ENCODE measurements around the gene PKD1L1.
"Not testable (repeated sequence)": the region's sequence is repeated elsewhere in the genome, so short reads cannot be mapped to it uniquely, and the experiment has no call there.

PKD1L1 gene

GRCh38 chr7:47763063-47763974, 184.9 kb downstream of the PKD1L1 start:
- DNase-seq (ENCODE audit: low spot score) = peak; percentile 95

DNA sequence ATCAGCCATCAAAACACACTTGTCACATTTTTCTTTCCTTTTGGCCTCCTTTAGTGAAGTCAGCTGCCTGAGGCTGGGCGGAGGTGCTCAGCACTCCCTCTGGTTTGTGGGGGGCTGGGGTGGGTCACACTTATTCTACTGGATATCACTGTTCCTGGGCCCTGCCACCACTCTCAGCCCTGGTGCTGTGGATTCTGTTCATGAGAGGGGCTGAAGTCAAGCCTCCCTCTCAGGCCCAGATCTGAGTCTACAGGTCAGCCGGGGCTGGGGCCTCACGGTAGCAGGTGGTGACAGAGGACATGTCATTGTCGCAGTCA, 185.6 kb downstream of the PKD1L1 start:
- DNase-seq (ENCODE audit: low spot score) = no peak

GRCh38 chr7:47762207-47762606, 186.1 kb downstream of the PKD1L1 start:
- no peak for DNase-seq (ENCODE audit: low spot score)

DNA sequence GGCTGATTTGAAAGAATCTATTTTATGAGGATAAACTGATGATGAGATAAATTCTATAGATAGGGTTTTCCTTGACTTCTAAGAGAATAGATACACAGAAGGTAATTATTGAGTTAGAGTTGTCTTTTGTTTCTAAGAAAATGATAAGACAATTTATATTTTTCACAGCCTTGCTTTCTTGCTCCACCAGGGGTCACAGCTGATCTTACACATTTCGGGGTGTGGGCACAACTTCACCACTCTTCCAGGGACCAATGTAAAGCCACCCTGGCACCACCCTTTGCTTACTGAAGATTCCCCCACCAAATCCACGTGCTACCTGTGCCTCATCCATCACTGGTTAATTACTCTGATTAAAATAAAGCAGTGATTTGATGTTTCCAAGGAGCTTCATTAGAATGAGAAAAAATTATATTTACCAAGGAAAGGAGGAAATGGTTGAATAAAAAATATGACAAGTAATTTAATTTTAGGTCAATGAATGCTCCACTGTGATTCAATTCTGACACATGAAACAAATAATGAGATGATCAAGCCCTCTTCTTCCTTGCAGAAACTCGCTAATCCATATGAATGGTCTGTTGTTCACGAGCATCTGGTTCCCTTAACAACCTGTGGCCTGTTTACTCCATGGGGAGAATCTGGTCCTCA, 189.1 kb downstream of the PKD1L1 start:
- no peak for DNase-seq (ENCODE audit: low spot score)

GRCh38 chr7:47758546-47758945, 189.7 kb downstream of the PKD1L1 start:
- DNase-seq (ENCODE audit: low spot score) = no peak

DNA sequence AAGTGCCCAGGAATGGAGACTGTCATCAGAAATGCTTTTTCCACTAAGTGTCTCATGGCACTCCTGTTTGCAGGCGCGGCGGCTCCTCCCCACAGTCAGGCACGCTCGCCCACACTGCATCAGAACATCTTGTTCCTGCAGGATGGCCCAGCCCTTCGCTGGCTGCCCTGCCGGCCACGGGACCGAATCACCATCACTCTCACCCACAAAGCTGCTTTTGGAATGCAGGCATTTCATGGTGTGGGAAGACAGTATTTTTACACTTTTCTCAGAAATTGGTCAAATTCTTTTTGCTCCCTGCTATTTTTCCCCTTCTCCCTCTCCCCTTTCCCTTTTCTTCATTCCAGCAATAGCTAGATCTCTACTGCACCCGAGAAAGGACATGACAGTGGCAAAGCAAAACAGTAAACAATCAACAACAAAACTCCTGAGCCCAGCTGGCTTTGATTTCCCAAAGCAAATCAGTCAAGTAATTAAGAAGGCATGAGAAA, 190.3 kb downstream of the PKD1L1 start:
- peak; percentile 57 for DNase-seq (ENCODE audit: low spot score)

DNA sequence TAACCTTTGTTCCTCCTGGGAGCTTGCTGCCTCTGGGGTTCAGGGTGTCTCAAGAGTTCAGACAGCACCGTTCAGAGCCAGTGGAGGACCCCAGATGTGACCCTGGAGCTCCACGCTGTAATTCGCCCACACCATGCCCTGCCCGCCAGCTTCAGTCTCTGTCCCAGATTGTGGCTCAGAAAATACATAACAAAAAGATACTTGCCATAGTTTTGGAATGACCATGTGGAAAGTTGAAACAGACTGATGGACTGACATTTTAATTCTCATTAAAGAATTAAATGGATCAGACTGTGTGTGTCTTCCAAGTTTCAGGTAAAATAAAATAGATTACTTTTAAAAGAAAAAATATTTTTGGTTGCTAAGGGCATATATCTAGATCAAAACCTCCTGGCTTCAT, 191.6 kb downstream of the PKD1L1 start:
- DNase-seq (ENCODE audit: low spot score) = no peak

DNA sequence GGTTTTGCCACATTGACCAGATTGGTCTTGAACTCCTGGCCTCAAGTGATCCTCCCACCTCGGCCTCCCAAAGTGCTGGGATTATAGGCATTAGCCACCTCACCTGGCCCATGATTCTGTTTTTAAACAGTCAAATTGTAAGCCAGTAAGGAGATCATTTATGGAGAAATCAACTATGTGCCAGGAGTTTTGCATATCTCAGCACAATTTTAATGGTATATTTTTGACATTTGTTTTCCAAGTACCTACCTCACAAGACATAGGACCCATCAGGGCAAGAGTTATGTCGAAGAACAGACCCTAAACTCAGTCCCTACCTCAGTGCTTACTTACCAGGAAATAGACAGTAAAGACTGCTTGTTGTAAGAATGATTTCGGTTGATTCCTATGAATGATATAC, 193.0 kb downstream of the PKD1L1 start:
- DNase-seq (ENCODE audit: low spot score) = no peak

DNA sequence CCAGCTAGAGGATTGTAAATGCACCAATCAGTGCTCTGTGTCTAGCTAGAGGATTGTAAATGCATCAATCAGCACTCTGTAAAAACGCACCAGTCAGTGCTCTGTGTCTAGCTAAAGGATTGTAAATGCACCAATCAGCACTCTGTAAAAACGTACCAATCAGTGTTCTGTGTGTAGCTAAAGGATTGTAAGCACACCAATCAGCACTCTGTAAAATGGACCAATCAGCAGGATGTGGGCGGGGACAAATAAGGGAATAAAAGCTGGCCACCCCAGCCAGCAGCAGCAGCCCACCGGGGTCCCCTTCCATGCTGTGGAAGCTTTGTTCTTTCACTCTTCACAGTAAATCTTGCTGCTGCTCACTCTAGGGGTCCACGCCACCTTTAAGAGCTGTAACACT, 196.5 kb downstream of the PKD1L1 start:
- not testable (repeated sequence) for DNase-seq (ENCODE audit: low spot score)

DNA sequence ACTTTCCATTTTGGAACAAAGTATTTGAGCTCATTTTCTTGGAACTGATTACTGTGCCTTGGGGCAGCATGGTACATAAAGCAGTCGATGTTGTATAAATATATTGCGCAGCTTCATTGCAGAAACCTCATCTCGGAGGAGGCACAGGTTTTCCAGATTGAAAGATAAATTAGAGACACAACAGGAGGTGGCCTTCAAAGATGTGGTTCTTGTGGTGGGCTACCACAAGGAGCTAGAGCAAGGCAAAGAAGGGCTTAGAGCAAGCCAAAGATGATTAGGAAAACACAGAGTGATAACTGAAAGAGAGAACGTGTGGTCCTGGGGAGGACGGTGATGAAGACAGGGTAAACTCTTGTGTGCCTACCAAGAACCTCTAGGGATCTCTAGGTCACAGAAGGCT, 197.2 kb downstream of the PKD1L1 start:
- DNase-seq (ENCODE audit: low spot score) = no peak

DNA sequence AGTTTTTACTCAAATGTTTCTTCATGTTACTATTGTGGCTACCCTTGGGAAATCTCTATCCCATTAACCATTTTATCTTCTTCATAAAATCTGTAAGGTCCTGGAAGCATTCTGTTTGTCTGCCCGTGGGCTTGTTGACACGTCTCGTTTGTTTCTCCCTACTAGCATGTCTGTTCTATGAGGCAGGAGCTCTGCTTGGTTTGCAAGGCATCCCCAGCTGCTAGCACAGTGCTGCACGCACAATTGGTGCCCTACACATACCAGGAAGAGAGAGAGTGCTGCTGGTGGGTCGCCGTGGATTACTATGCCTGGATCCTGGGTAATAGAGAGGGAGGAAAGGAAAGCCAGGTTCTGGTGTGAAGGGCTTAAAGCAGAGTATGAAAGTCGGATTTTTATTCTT, 200.2 kb downstream of the PKD1L1 start:
- DNase-seq (ENCODE audit: low spot score) = no peak

GRCh38 chr7:47747160-47747559, 201.1 kb downstream of the PKD1L1 start:
- no peak for DNase-seq (ENCODE audit: low spot score)

DNA sequence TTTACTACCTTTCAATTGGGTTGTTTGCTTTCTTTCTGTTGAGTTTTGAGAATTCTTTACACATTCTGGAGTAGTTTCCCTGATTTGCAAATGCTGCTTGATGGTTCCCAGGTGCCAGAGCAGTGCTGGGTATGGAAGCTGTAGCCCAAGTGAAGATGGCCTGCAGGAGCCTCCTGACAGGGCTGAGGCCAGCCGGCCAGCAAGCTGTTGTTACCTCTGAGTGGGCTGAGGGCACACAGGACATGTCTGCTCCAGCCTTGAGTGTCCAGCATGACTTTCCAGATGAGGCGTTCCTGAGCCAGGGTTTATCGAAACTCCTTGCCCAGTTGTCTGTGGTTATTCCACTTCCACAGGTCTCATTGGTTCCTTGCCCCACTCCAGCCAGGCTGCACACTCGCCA, 201.8 kb downstream of the PKD1L1 start:
- no peak for DNase-seq (ENCODE audit: low spot score)

- no peak for DNase-seq (ENCODE audit: low spot score)
Measured at GRCh38 chr7:47744883-47745282, 203.4 kb downstream of the PKD1L1 start.

- no peak for DNase-seq (ENCODE audit: low spot score)
Measured at GRCh38 chr7:47743965-47744591, 204.2 kb downstream of the PKD1L1 start.

- DNase-seq (ENCODE audit: low spot score) = no peak
Measured at GRCh38 chr7:47741984-47742383, 206.3 kb downstream of the PKD1L1 start.

GRCh38 chr7:47739891-47740290, 208.4 kb downstream of the PKD1L1 start:
- DNase-seq (ENCODE audit: low spot score) = no peak

DNA sequence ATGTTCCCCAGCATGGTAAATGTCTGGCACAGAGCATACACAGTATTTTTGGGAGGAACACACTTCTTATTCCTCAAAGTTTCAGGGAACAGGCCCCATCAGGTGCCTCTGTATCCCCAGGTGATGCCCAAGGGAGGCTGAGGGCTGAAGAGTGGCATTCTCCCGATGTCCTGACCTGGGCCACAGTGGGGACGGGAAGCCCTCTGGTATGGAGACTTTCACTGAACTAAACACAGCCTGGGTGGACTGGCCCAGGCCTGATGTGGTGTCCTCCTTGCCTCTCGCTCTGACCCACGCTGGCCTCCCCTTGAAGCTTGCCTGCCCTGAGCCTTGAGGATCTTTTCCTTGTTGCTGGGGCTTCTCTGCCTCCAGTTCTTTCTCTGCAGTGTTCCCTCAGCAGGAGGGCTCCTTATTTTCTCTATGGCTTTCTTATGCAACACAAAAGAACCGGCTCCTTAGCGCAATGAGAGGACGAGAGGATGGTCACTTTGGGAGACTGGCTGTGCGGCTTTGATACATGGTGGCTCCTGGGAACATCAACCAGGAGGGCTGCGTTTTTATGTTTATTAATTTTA, 208.9 kb downstream of the PKD1L1 start:
- no peak for DNase-seq (ENCODE audit: low spot score)

DNA sequence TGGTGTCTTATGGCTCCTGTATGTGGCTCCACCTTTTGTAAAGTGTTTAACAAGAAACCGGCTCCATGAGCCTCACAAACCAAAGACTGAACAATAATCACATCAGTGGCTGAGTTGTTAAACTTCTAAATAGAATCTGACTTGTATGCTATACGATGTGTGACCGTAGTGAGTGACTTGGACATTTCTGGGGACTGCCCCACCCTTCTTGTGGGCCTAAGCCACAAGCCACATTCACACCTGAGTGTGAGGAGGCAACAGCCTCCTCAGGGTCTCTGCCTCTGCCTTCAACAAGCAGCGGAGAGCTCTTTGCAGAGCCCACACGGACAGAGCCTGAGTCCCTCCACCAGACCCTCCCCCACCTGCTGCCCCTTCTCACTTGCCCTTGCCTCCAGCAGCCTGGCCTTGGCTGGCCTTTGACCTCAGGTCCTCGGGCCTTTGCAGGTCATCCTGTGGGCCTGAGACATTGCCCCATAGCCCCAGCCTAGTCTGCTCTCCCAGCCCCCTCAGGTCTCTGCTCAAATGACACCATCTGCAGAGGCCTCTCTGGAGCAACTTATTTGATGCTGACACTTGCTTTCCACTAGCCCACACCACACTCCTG, 209.6 kb downstream of the PKD1L1 start:
- DNase-seq (ENCODE audit: low spot score) = no peak

- no peak for DNase-seq (ENCODE audit: low spot score)
Measured at GRCh38 chr7:47737601-47738000, 210.7 kb downstream of the PKD1L1 start.

DNA sequence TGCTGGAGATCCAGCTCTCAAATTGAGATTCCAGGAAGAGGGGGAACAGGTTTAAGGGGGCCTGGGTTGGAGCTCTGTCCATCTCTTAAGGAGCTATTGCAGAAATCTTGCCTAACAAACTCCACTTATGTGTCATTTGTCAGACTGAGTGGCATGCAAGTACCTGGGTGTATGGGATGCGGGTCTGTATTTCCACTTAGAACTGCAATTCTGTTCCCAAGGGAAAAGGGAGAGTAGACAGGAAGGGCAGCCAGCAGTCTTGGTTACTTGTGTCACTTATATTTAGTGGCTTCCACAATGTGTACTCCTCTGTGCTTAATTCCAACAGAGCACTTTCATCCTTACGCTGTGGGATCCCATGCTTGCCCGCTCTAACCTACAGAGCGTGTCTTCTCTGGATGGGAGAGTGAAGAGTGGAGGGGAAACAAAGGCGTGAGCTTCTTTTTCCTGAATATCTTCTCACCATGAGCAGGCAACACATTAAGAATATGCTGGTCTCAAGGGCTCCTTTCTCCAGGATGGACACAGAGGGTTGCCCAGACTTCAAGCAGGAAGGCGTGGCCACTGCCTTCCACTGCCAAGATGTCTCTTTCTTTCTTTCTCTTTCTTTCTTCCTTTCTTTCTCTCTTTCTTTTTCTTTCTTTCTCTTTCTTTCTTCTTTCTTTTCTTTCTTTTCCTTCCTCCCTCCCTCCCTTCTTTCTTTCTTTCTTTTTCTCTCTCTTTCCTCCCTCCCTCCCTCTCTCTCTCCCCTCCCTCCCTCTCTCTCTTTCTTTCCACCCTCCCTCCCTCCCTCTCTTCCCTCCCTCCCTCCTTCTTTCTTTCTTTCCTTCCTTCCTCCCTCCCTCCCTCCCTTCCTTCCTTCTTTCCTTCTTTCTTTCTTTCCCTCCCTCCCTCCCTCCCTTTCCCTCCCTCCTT, 212.6 kb downstream of the PKD1L1 start:
- DNase-seq (ENCODE audit: low spot score) = no peak

All from SW480 (cell line).